Omental fat pad (tissue), 4 donors: ENCODE data around the gene RBM33. TPM values are rescaled to one million over a fixed set of nuclear protein-coding genes. Genes with fewer than 3 reads are reported as not detected.

Source experiments
- ATAC-seq: fragments of 150-250 bp; one replicate; pipeline ENCODE4 v1.9.1; 2016; ENCODE audit warnings: mild to moderate bottlenecking, moderate library complexity; ENCODE audit not compliant: low FRiP score
- DNase-seq: peaks from one replicate; pipeline ENCODE4 v3.0.0-alpha.2; 2019; ENCODE audit warnings: low spot score
- CTCF ChIP-seq, 3 donors: fragments of 450-650 bp; IDR thresholded peaks; one replicate each; pipeline ENCODE4 v1.5.1; 2016 to 2017; ENCODE audit warnings: antibody characterized with exemption in 3 of 3, mild to moderate bottlenecking in 3 of 3, moderate library complexity in 2 of 3
- total RNA-seq, 4 donors: library from RNA; depleted of rRNA; stranded (reverse); fragments of >200 nt; gene quantifications; one replicate each; pipeline ENCODE4 v1.1.0, GENCODE V29; 2016

RBM33 gene
- total RNA-seq, 4 donors from 2014 or later = 19.5 to 53.4 (median 32.0) TPM

- DNase-seq (no peak), ATAC-seq (no peak)
- no peak for TF ChIP-seq CTCF (IDR thresholded peaks at IDR 0.05)
Measured at GRCh38 chr7:155751409-155751808, 106.9 kb downstream of the RBM33 start.

- DNase-seq (no peak), ATAC-seq (no peak)
Measured at GRCh38 chr7:155752756-155753445, 108.4 kb downstream of the RBM33 start.

DNA sequence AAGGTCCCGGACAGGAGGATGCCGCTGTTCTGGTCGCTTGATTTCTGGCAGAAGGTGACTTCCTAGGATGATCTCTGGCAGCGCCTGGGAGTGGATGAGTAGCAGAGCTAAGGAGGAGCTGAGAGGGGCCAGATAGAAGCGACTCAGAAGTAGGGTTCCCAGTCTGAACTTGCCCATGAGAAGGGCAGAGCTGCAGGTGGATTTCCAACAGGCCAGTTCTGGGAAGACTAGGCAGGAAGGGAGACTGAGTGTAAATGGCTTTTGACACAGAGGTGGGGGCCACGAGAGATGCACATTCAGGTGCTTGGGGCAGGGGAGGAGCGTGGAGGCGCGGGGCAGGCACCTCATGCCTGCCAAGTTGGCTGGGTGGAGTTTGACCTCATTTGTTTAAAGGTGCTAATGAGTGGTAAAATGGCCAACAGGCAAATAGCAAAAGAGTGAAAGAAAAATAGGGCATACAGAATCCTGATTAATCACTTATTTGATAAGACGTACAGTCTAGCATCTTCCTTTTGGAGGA lies 109.0 kb downstream of the RBM33 start:
- TF ChIP-seq CTCF (IDR thresholded peaks at IDR 0.05) = no peak
- DNase-seq = no peak
- ATAC-seq = peak; percentile 11

More at GRCh38 chr7:155752756-155753445, 108.4 kb downstream of the RBM33 start:
- TF ChIP-seq CTCF (IDR thresholded peaks at IDR 0.05) = no peak

DNA sequence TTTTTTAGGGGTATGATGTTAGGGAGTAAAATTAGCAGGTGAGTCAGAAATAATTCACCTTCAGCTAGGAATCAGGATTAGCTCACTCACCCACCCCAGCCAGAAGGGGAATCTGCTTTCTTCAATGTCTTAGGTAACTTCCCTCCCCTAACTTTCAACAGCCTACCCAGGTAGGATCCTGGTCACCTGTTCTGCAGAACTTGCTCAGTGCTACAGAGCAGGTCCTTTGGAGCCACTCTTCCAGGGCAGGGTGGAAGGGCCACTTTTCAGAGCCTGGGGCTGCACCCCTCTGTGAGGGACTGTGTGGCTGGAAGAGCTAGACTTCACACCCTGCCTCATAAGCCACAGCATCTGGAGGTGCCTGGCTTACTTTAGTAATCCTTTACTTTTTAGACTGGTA lies 109.7 kb downstream of the RBM33 start:
- ATAC-seq = peak; percentile 74
- no peak for TF ChIP-seq CTCF (IDR thresholded peaks at IDR 0.05)
- DNase-seq = no peak

DNA sequence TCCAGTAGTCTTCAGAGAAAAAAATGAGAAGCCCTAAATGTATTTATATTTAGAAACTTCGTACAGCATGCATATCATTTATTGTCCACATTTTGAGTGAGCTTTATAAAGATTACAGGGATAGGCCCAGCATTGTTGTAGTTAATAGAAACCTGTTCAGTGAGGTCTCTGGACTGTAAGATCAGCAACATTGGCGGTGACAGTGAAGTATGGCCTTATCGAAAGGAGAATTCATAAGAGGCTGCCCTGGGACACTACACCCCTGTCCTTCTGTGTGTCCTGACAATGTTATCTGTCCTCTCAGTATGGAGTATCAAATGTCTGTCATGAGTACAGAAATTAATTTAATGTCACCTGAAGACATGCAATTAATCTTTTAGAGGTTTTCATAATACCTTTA lies 110.6 kb downstream of the RBM33 start:
- no peak for DNase-seq
- ATAC-seq = no peak
- TF ChIP-seq CTCF (IDR thresholded peaks at IDR 0.05) = no peak

DNA sequence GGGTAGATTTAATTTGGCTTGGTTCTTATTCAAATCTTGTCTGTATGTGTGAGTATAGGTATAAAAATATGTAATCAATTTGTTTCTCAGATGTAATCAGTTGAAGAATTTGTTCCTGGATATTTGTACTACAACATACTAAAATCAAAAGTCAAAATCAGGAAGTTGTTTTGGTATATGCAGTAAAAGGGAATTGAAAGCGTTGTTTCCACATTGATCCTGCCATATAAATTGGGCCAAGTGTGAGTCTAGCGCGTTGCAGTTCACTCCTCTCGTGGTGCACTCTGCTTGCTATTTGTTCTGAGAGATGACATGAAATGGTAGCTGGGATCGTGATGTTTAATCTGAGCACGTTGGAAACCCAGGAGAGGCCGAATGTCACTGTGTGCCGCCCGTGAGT lies 111.9 kb downstream of the RBM33 start:
- TF ChIP-seq CTCF (IDR thresholded peaks at IDR 0.05) = no peak
- DNase-seq = no peak
- ATAC-seq = no peak

- ATAC-seq = no peak
- TF ChIP-seq CTCF (IDR thresholded peaks at IDR 0.05) = no peak
- no peak for DNase-seq
Measured at GRCh38 chr7:155758348-155758747, 113.9 kb downstream of the RBM33 start.
